Heart left ventricle (tissue), 16 donors: Measurements from ENCODE around the gene MRPL24. TPM values are rescaled to one million over a fixed set of nuclear protein-coding genes. Genes with fewer than 3 reads are reported as not detected.

Experiments
- ATAC-seq, 4 donors: fragments of 200-7000 bp; cut with Tn5 transposase; one replicate each; pipeline ENCODE4 v1.9.1; 2020 to 2022; ENCODE audit warnings: moderate library complexity in 4 of 4, mild to moderate bottlenecking in 3 of 4, moderate number of reproducible peaks in 1 of 4
- DNase-seq, 5 donors: peaks; one replicate each; pipeline ENCODE4 v3.0.0-alpha.2; 2020
- H3K27ac ChIP-seq, 12 donors: fragments of 200-600 bp; sonication (generic) in 4 of 12; one replicate each; pipeline versions ENCODE4 v1.5.0 to v1.8.0; 2016 to 2022; ENCODE audit warnings: mild to moderate bottlenecking in 2 of 12
- H3K27me3 ChIP-seq, 9 donors: fragments of 200-600 bp; sonication (generic) in 2 of 9; one replicate each; pipeline versions ENCODE4 v1.5.1 to v1.8.0; 2016 to 2022; ENCODE audit warnings: mild to moderate bottlenecking in 3 of 9
- H3K36me3 ChIP-seq, 9 donors: fragments of 200-600 bp; sonication (generic) in 2 of 9; one replicate each; pipeline versions ENCODE4 v1.5.0 to v1.8.0; 2018 to 2022; ENCODE audit warnings: mild to moderate bottlenecking in 2 of 9
- H3K4me1 ChIP-seq, 12 donors: fragments of 200-600 bp; sonication (generic) in 4 of 12; one replicate each; pipeline versions ENCODE4 v1.5.0 to v1.8.0; 2016 to 2022; ENCODE audit warnings: mild to moderate bottlenecking in 3 of 12
- H3K4me3 ChIP-seq, 12 donors: fragments of 200-600 bp; sonication (generic) in 4 of 12; one replicate each; pipeline versions ENCODE4 v1.5.0 to v1.8.0; 2017 to 2022; ENCODE audit warnings: mild to moderate bottlenecking in 9 of 12, moderate library complexity in 4 of 12
- H3K9me3 ChIP-seq, 12 donors: fragments of 200-600 bp; sonication (generic) in 4 of 12; one replicate each; pipeline versions ENCODE4 v1.5.0 to v1.8.0; 2016 to 2022; ENCODE audit warnings: mild to moderate bottlenecking in 1 of 12
- POLR2A ChIP-seq, 2 donors: fragments of 450-650 bp; IDR thresholded peaks; one replicate each; pipeline ENCODE4 v1.6.1; 2017; ENCODE audit warnings: antibody characterized with exemption in 2 of 2, mild to moderate bottlenecking in 2 of 2, moderate library complexity in 2 of 2
- WGBS, 4 donors: extraction: QIAGEN DNeasy Blood & Tissue Kit in 2 of 4; methylation state at CpG; one replicate each; pipeline versions ENCODE4 v1.1.5 to v1.1.7; 2013 to 2018; 5-methylcytosine and 5-hydroxymethylcytosine counted together
- intact Hi-C, 10 donors: fragments of 100-400 bp; cut with DNase I; formaldehyde crosslinking; loops; one replicate each; pipeline versions ENCODE4 v1.11.1 to v1.14.2; 2022
- polyA plus RNA-seq, 2 donors: library from polyadenylated mRNA; stranded (reverse); fragments of 200-250 nt; gene quantifications; one replicate each; pipeline ENCODE4 v1.2.3, GENCODE V29; 2013
- total RNA-seq, 9 donors: library from RNA; depleted of rRNA in 2 of 9; stranded (reverse); fragments of >200 nt in 2 of 9; fragmentation: NEBNext Ultra II Directional in 3 of 9; extraction: Animal tissue kit (Norgen Biotek cat#: 25700) in 3 of 9; gene quantifications; one replicate each; pipeline versions ENCODE4 v1.1.0 to v1.2.4, GENCODE V29; 2016 to 2023
- TF ChIP-seq, protein P1 (sequence below), 12 donors: fragments of 200-600 bp; sonication (generic) in 4 of 12; IDR thresholded peaks; one replicate each; pipeline versions ENCODE4 v1.5.0 to v1.8.0; 2018 to 2022; ENCODE audit warnings: antibody characterized with exemption in 12 of 12, mild to moderate bottlenecking in 5 of 12
- donor health status: ischemic (EF 13 %, LVEDD 7.1; RV severe dilation, severe dysfunction).
- donor health status: healthy with polysubstance abuse.
- donor health status: DM: no; HTN: yes; CAD: no.
- donor health status: DM: no; HTN: no; CAD: no.
- donor health status: ischemic (EF 25% LVEDD 6.9; RV normal size, moderate dysfunction).
- donor health status: ischemic (EF 25% LVEDD 5.7; RV mildly dilated, moderate dysfunction).
- donor health status: healthy.
- donor health status: DM: yes; HTN: yes; CAD: no.
- donor health status: ischemic (EF 35%, LVEDD 5.7; RV mildly dilated, moderate dysfunction).
- donor health status: nonischemic (EF 11% LVEDD 7.7; RV severe dilation, severe dysfunction).
- donor health status: DM: yes; HTN: yes; CAD: no.
- donor health status: PGD.
- donor health status: ischemic (EF 29% LVEDD 5.4; RV normal size, mild dysfunction).
- donor health status: nonischemic (EF 23%, LVEDD 6.1; RV moderate dilation, normal function).

MRPL24 gene
- total and polyA plus RNA-seq, 11 donors = 74.8 to 230 (median 84.8) TPM

DNA sequence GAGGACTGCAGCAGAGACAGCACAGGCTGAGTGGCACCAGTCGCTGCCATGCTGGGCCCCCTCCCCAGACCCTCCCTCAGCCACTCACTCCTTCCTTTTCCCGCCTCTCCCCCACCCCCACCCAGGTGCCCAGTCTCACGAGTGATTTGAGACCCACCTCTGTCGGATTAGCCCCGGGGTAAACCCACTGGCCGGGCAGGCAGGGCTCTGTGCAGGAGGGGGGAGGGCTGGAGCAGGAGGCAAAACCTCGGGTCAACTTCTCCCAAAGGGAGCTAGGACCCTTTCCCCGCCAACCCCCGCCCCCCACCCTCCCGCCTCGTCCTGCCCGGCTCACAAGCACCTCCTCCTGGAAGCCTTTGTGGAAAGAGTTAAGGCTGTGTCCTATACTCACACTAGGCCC lies 3.5 kb upstream of the MRPL24 start:
- no peak overlapping the region for H3K4me3 ChIP-seq
- H3K9me3 ChIP-seq = no peaks in the 10 kb centered on the region
- peak overlapping the region in 8 of 12 donors; percentile 9 to 100 (median 98) for H3K27ac ChIP-seq
- ATAC-seq = no peak
- no peak for TF ChIP-seq POLR2A (IDR thresholded peaks at IDR 0.05)
- TF ChIP-seq, protein P1, sequence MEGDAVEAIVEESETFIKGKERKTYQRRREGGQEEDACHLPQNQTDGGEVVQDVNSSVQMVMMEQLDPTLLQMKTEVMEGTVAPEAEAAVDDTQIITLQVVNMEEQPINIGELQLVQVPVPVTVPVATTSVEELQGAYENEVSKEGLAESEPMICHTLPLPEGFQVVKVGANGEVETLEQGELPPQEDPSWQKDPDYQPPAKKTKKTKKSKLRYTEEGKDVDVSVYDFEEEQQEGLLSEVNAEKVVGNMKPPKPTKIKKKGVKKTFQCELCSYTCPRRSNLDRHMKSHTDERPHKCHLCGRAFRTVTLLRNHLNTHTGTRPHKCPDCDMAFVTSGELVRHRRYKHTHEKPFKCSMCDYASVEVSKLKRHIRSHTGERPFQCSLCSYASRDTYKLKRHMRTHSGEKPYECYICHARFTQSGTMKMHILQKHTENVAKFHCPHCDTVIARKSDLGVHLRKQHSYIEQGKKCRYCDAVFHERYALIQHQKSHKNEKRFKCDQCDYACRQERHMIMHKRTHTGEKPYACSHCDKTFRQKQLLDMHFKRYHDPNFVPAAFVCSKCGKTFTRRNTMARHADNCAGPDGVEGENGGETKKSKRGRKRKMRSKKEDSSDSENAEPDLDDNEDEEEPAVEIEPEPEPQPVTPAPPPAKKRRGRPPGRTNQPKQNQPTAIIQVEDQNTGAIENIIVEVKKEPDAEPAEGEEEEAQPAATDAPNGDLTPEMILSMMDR (IDR thresholded peaks at IDR 0.05) = no peak
- peaks cover 21 to 66% (median 56%) of the 10 kb centered on the region in 12 donors for H3K4me1 ChIP-seq
- no peaks in the 10 kb centered on the region for H3K27me3 ChIP-seq
- peak in 2 of 5 donors; percentile 16 to 36 for DNase-seq
- H3K36me3 ChIP-seq = peaks cover 0 to 36% (median 27%) of the 10 kb centered on the region in 9 donors
- WGBS, 4 donors = 72 to 79% (median 75%) methylated on average over 9 to 12 of the region's 12 CpGs
- intact Hi-C loops = no loop called here

DNA sequence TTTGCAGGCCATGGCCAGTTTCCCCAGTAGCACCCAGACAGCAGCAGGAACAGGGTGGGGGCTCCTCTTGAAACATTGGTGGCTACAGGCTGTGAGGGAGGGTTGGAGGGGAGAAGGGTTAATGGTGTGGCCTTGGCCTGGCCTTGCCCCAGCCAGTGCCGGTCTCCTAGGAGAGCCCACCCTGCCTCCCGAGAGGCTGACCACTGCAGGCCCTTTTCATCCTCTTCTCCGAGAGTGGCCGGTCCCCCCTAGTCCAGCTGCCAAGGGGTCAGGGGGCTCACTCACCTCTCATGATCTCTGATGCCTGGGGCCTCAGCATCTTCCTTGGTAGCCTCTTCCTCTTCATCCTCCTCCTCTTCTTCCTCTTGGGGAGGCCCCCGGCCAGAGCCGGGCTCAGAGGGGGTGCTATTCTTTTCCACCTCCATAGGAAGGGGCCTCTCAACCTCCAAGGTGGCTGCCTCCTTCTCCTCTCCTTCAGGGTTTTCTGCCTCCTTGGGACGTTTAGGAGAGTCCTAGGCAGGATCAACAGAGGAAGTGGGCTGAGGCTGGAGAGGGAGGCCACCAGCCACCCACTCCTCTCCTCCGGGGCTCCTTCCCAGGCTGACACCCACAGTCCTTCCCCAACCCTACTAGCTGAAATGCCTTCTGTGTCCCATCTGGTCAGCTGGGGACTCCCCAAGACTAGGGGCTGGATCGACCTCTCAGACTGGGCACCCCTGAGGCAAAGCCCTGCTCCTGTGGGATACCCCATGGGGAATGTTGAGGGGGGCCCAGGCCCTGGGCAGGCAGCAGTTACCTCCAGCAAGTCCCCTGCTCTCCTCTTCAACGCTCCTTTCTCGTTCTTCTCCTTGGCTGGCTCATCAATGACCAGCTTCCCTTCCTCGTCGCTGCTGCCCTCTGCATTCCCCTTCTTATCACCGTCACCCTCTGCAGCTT lies 2.7 kb upstream of the MRPL24 start:
- 70 to 75% (median 73%) methylated on average over 14 of the region's 14 CpGs for WGBS, 4 donors
- intact Hi-C loops = no loop called here
- no peak for ATAC-seq
- H3K4me3 ChIP-seq = no peak overlapping the region
- no peak for TF ChIP-seq POLR2A (IDR thresholded peaks at IDR 0.05)
- TF ChIP-seq, protein P1 (IDR thresholded peaks at IDR 0.05) = no peak
- peak overlapping the region in 5 of 12 donors; percentile 9 to 100 (median 33) for H3K27ac ChIP-seq
- H3K27me3 ChIP-seq = no peaks in the 10 kb centered on the region
- DNase-seq = peak in 2 of 5 donors; percentile 23 to 64
- peaks cover 21 to 59% (median 50%) of the 10 kb centered on the region in 12 donors for H3K4me1 ChIP-seq
- no peaks in the 10 kb centered on the region for H3K9me3 ChIP-seq
- peaks cover 0 to 36% (median 27%) of the 10 kb centered on the region in 9 donors for H3K36me3 ChIP-seq

GRCh38 chr1:156742801-156743200 lies 1.9 kb upstream of the MRPL24 start:
- ATAC-seq (no peak), DNase-seq (peak in 1 of 5 donors; percentile 8)
- Histone ChIP-seq H3K4me1 (peaks cover 14 to 51% (median 41%) of the 10 kb centered on the region in 12 donors), H3K4me3 (no peak overlapping the region), H3K27me3 (no peaks in the 10 kb centered on the region), H3K27ac (no peak overlapping the region), H3K9me3 (no peaks in the 10 kb centered on the region), H3K36me3 (peaks cover 0 to 41% (median 30%) of the 10 kb centered on the region in 9 donors)
- TF ChIP-seq, protein P1 (IDR thresholded peaks at IDR 0.05) = no peak
- no peak for TF ChIP-seq POLR2A (IDR thresholded peaks at IDR 0.05)
- intact Hi-C loops = no loop called here
- 83 to 95% (median 94%) methylated on average over 4 of the region's 4 CpGs for WGBS, 4 donors

- Histone ChIP-seq H3K36me3 (peaks cover 0 to 49% (median 37%) of the 10 kb centered on the region in 9 donors), H3K9me3 (no peaks in the 10 kb centered on the region), H3K27ac (peak overlapping the region in 9 of 12 donors; percentile 83 to 94 (median 89)), H3K4me1 (peaks cover 11 to 44% (median 35%) of the 10 kb centered on the region in 12 donors), H3K27me3 (no peaks in the 10 kb centered on the region), H3K4me3 (no peak overlapping the region)
- no peak for DNase-seq
- intact Hi-C loops = no loop called here
- TF ChIP-seq, protein P1 (IDR thresholded peaks at IDR 0.05) = no peak
- WGBS, 4 donors = 86 to 91% (median 90%) methylated on average over 3 of the region's 3 CpGs
- ATAC-seq = no peak
These were observed 1.1 kb upstream of the MRPL24 start for GRCh38 chr1:156742017-156742416.
